Memory B cell (primary cell): Measurements from ENCODE around the gene SLC25A18.
"Not testable (repeated sequence)": the region's sequence is repeated elsewhere in the genome, so short reads cannot be mapped to it uniquely, and the experiment has no call there.

Source experiments
- ATAC-seq: fragments of 150-1000 bp; cut with Tn5 transposase; 2 replicates; pipeline ENCODE4 v1.10.0; 2021; ENCODE audit warnings: low read depth, mild to moderate bottlenecking, moderate library complexity
- DNase-seq, 2 donors: peaks; one replicate each; pipeline ENCODE4 v3.0.0; 2022; ENCODE audit warnings: low spot score in 2 of 2
- H3K27ac Mint-ChIP-seq: one replicate; pipeline ENCODE4 v1.8.0; 2022; ENCODE audit warnings: mild to moderate bottlenecking, moderate library complexity, mixed read lengths
- H3K27me3 Mint-ChIP-seq: one replicate; pipeline ENCODE4 v1.8.0; 2022; ENCODE audit warnings: mixed read lengths
- H3K36me3 Mint-ChIP-seq: one replicate; pipeline ENCODE4 v1.8.0; 2022; ENCODE audit warnings: mild to moderate bottlenecking, mixed read lengths
- H3K4me1 Mint-ChIP-seq: one replicate; pipeline ENCODE4 v1.8.0; 2022; ENCODE audit warnings: mixed read lengths
- H3K4me3 Mint-ChIP-seq: one replicate; pipeline ENCODE4 v1.8.0; 2022; ENCODE audit warnings: mild to moderate bottlenecking, moderate library complexity, mixed read lengths
- H3K9me3 Mint-ChIP-seq: one replicate; pipeline ENCODE4 v1.8.0; 2022; ENCODE audit warnings: mixed read lengths

SLC25A18 gene

DNA sequence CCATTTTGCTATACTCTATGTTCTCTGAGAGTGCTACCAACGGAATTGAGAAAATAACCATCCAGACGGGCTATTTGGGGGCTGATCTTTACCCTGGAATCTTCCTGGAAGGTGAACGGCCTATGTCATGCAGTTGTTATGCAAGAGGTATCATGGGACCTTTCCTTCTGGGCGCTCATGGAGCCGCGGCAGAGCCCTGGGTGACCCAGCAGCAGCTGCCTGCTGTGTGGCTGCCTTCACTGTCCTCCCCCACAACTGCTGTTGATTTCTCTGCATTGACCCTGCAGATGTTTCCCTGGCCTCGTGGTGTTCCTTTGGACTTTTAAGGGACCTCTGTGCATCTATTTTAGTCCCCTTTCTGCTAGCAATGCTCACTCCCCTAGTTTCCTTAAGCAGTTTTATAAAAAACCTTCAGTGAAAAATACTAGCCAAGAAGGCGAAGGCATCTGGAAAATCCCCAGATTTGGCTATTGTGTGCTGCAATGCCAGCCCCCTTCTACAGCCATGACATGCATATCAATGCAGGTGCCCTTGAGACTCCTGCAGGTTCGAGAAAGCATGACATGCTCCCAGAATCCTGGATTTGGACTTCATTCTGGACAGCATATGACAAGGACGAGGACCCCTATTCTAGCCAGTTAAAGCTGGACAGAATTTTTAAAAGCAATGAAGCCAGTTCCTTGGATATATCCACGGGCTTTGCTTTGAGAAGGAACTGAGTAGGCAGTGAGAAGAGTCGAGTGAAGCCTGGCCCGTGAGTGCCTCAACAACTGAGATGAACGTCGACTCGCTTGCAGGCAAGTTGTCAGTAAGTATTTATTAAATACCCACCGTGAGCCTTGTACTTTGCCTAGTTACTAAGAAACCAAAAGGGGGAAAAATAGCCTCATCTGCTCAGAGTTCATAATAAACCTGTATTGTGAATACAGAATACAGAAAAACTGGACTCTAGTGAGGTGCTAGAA lies at the start of gene SLC25A18:
SLC25A18 (plus strand) TSS at position 593 of the 965 bp plus-strand sequence. CDS start 16,447 bp downstream, outside the sequence.
- DNase-seq: no peak
- Mint-ChIP-seq H3K4me1 (no peaks in the 10 kb centered on the region), H3K4me3 (no peak within 1 kb of the TSS), H3K27ac (no peak within 1 kb of the TSS), H3K36me3 (no peaks in the 10 kb centered on the region), H3K9me3 (no peaks in the 10 kb centered on the region), H3K27me3 (peaks cover 8% of the 10 kb centered on the region)
- ATAC-seq: no peak

DNA sequence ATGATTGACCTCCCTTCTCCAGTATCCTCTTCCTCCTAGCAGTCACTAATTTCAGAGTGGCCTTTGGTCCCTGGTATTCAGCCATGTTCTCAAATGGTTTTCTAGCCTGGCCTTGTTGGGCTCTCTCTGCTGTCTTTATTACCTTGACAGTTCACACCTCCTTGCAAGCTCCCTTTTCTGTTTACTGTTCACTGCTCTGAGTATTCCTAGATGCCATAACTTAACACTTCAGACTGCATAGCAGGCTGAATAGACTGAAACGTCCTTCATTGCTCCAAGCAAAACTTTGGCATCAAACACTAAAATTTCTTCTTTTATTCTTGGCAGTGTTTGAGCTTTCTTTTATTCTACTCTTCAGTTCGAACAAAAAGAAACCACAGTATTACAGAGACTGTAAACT lies 49.7 kb upstream of the SLC25A18 start:
- no peaks in the 10 kb centered on the region for H3K36me3 Mint-ChIP-seq
- H3K27ac Mint-ChIP-seq: no peak overlapping the region
- no peak overlapping the region for H3K4me3 Mint-ChIP-seq
- H3K4me1 Mint-ChIP-seq: no peaks in the 10 kb centered on the region
- DNase-seq: no peak
- no peak for ATAC-seq
- no peaks in the 10 kb centered on the region for H3K9me3 Mint-ChIP-seq
- H3K27me3 Mint-ChIP-seq: peaks cover 17% of the 10 kb centered on the region

DNA sequence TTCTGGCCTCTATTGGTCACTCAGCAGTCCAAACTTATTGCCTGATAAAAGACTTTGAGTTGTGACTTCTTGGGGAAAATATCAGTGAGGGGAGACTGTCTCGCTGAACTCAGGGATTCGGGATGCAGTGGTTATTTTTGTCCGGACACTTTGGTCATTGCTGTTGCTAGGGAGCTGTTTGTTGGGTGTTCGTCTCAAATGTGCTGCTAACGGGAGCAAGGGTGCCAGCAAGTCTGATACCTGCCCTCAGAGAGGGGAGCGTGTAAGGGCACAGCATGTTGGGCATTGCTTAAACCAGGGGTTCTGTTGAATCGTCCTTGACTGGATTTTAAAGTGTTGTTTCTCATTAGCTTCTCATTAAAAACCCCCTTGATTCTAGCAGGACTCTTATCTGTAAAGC lies 49.2 kb upstream of the SLC25A18 start:
- DNase-seq: no peak
- Mint-ChIP-seq H3K27me3 (peaks cover 20% of the 10 kb centered on the region), H3K27ac (no peak overlapping the region), H3K36me3 (no peaks in the 10 kb centered on the region), H3K9me3 (no peaks in the 10 kb centered on the region), H3K4me1 (no peaks in the 10 kb centered on the region), H3K4me3 (no peak overlapping the region)
- no peak for ATAC-seq

DNA sequence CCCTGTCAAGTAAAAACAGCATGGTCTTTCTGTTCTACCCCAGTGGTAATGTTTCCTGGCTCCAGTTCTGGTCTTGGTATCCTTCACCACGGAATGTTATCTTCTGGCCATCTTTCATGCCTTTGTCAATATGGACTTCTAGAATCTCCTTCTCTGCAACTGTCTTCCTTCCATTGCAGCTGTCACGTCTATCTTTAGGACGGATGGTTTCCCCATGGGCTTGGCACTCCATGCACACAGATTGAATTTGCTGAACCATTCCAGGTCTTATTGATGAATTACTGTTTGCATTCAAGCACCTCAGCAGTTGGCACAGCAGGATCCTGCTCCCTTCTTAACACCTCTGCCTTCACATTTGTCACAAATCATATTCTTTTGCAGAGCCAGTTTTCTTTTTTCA lies 44.9 kb upstream of the SLC25A18 start:
- Mint-ChIP-seq H3K36me3 (no peaks in the 10 kb centered on the region), H3K9me3 (no peaks in the 10 kb centered on the region), H3K27me3 (peaks cover 20% of the 10 kb centered on the region), H3K4me1 (no peaks in the 10 kb centered on the region), H3K27ac (no peak overlapping the region), H3K4me3 (no peak overlapping the region)
- DNase-seq (no peak), ATAC-seq (no peak)

GRCh38 chr22:17521971-17522370 lies 41.3 kb upstream of the SLC25A18 start:
- ATAC-seq: not testable (repeated sequence)

DNA sequence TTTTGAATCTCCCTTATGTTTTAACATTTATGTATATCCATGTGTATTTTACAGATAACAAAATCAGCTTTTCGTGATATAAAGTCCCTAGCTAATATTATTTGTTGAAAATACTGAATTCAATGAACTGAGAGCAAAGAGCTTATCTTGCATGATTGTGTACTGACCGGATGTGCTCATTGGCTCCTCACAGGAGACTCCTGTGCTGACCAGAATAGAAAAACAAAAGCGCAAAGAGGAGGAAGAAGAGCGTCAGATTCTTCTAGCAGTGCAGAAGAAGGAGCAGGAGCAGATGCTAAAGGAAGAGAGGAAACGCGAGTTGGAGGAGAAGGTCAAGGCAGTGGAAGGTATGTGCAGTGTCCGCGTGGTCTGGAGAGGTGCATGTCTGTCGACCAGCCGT lies 39.4 kb upstream of the SLC25A18 start:
- no peak for DNase-seq
- Mint-ChIP-seq H3K4me3 (no peak overlapping the region), H3K4me1 (peaks cover 4% of the 10 kb centered on the region), H3K27me3 (peaks cover 18% of the 10 kb centered on the region), H3K9me3 (no peaks in the 10 kb centered on the region), H3K27ac (no peak overlapping the region), H3K36me3 (no peaks in the 10 kb centered on the region)
- ATAC-seq: no peak

More at GRCh38 chr22:17521971-17522370, 41.3 kb upstream of the SLC25A18 start:
- peaks cover 21% of the 10 kb centered on the region for H3K27me3 Mint-ChIP-seq
- H3K4me3 Mint-ChIP-seq, H3K9me3 Mint-ChIP-seq, H3K4me1 Mint-ChIP-seq, DNase-seq, H3K36me3 Mint-ChIP-seq, H3K27ac Mint-ChIP-seq: not testable (repeated sequence)

- H3K9me3 Mint-ChIP-seq: no peaks in the 10 kb centered on the region
- no peak overlapping the region for H3K4me3 Mint-ChIP-seq
- H3K36me3 Mint-ChIP-seq: no peaks in the 10 kb centered on the region
- DNase-seq: no peak
- ATAC-seq: no peak
- no peak overlapping the region for H3K27ac Mint-ChIP-seq
- H3K27me3 Mint-ChIP-seq: no peaks in the 10 kb centered on the region
- no peaks in the 10 kb centered on the region for H3K4me1 Mint-ChIP-seq
These were observed 27.0 kb upstream of the SLC25A18 start for GRCh38 chr22:17536269-17536668.

DNA sequence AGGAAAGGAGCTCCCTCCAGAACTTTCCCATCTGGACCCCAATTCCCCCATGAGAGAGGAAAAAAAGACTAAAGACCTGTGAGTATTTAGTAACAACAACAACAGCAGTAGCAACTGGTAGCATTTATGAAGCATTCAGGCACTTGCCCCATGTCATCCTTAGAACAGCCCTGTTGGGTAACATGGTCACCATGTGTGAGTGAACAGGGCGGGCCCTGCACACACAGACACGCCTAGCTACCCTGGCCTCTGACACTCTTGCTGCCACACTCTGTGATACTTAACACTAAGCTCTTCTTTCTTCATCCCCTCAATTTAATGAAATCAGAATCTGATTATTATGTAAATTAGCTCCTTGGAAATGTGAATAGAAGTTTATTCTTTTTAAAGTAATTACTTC lies 26.1 kb upstream of the SLC25A18 start:
- H3K27ac Mint-ChIP-seq: no peak overlapping the region
- H3K4me1 Mint-ChIP-seq: no peaks in the 10 kb centered on the region
- no peak overlapping the region for H3K4me3 Mint-ChIP-seq
- DNase-seq: no peak
- H3K27me3 Mint-ChIP-seq: no peaks in the 10 kb centered on the region
- no peak for ATAC-seq
- no peaks in the 10 kb centered on the region for H3K9me3 Mint-ChIP-seq
- H3K36me3 Mint-ChIP-seq: no peaks in the 10 kb centered on the region

- no peak for ATAC-seq
- Mint-ChIP-seq H3K27ac (no peak overlapping the region), H3K4me3 (no peak overlapping the region), H3K36me3 (no peaks in the 10 kb centered on the region), H3K27me3 (peaks cover 2% of the 10 kb centered on the region), H3K4me1 (no peaks in the 10 kb centered on the region), H3K9me3 (no peaks in the 10 kb centered on the region)
- DNase-seq: no peak
These were observed 22.8 kb upstream of the SLC25A18 start for GRCh38 chr22:17540481-17540880.

DNA sequence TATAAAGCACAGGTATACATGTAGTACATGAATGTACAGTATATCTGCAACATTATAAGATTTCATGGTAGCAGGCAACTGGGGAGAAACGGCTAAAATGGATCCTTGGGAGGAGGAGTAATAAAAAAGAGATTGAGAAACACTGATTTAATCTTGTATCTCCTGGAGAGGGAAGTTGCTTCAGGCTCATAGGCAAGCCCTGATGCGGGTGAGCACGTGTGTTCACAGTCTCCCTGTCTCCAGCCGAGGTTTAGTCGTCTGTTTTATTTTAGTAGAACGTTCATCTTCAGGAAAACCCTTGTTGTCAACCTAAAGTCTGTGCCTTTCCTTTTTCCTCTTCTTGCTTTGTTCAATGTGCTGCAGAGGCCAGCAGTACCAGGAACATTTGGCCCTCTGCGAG lies 21.8 kb upstream of the SLC25A18 start:
- Mint-ChIP-seq H3K27ac (no peak overlapping the region), H3K27me3 (peaks cover 2% of the 10 kb centered on the region), H3K36me3 (no peaks in the 10 kb centered on the region), H3K4me3 (no peak overlapping the region), H3K9me3 (no peaks in the 10 kb centered on the region), H3K4me1 (no peaks in the 10 kb centered on the region)
- no peak for DNase-seq
- no peak for ATAC-seq

- Mint-ChIP-seq H3K27ac (no peak overlapping the region), H3K27me3 (peaks cover 2% of the 10 kb centered on the region), H3K9me3 (no peaks in the 10 kb centered on the region), H3K36me3 (no peaks in the 10 kb centered on the region), H3K4me1 (no peaks in the 10 kb centered on the region), H3K4me3 (no peak overlapping the region)
- ATAC-seq (no peak), DNase-seq (no peak)
These were observed 20.8 kb upstream of the SLC25A18 start for GRCh38 chr22:17542452-17542851.

DNA sequence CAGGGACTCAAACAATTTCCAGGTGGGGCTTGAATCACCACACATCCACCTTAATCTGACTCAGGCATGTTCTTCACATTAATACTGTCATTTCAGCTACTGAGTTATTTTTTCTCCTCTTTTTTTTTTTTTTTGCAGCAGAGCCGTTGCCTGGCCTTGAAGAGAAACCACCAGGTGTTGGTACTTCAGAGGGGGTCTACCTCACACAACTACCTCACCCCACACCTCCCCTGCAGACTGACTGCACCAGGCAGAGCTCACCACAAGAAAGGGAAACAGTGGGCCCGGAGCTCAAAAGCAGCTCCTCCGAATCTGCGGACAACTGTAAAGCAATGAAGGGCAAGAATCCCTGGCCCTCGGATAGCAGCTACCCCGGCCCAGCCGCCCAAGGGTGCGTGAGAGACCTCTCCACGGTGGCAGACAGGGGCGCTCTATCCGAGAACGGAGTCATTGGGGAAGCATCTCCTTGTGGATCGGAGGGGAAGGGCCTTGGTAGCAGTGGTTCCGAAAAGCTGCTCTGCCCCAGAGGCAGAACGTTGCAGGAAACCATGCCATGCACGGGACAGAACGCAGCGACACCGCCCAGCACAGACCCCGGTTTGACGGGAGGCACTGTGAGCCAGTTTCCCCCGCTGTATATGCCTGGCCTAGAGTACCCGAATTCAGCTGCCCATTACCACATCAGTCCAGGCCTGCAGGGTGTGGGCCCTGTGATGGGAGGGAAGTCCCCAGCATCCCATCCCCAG lies 15.1 kb upstream of the SLC25A18 start:
- ATAC-seq (no peak), DNase-seq (no peak)
- Mint-ChIP-seq H3K4me3 (no peak overlapping the region), H3K4me1 (no peaks in the 10 kb centered on the region), H3K9me3 (no peaks in the 10 kb centered on the region), H3K27me3 (no peaks in the 10 kb centered on the region), H3K36me3 (no peaks in the 10 kb centered on the region), H3K27ac (no peak overlapping the region)

- no peaks in the 10 kb centered on the region for H3K9me3 Mint-ChIP-seq
These were observed 14.6 kb upstream of the SLC25A18 start for GRCh38 chr22:17548756-17549035.

GRCh38 chr22:17549183-17549582 lies 14.1 kb upstream of the SLC25A18 start:
- no peak for ATAC-seq
- no peaks in the 10 kb centered on the region for H3K27me3 Mint-ChIP-seq
- no peak overlapping the region for H3K4me3 Mint-ChIP-seq
- no peaks in the 10 kb centered on the region for H3K4me1 Mint-ChIP-seq
- no peak for DNase-seq
- no peaks in the 10 kb centered on the region for H3K36me3 Mint-ChIP-seq
- H3K9me3 Mint-ChIP-seq: no peaks in the 10 kb centered on the region
- H3K27ac Mint-ChIP-seq: no peak overlapping the region

More at GRCh38 chr22:17548756-17549035, 14.6 kb upstream of the SLC25A18 start:
- DNase-seq: no peak
- no peaks in the 10 kb centered on the region for H3K4me1 Mint-ChIP-seq
- H3K27ac Mint-ChIP-seq: no peak overlapping the region
- no peaks in the 10 kb centered on the region for H3K36me3 Mint-ChIP-seq
- no peaks in the 10 kb centered on the region for H3K27me3 Mint-ChIP-seq
- H3K4me3 Mint-ChIP-seq: no peak overlapping the region
- no peak for ATAC-seq
